ENCODE measurements around the gene DNLZ.

DNA sequence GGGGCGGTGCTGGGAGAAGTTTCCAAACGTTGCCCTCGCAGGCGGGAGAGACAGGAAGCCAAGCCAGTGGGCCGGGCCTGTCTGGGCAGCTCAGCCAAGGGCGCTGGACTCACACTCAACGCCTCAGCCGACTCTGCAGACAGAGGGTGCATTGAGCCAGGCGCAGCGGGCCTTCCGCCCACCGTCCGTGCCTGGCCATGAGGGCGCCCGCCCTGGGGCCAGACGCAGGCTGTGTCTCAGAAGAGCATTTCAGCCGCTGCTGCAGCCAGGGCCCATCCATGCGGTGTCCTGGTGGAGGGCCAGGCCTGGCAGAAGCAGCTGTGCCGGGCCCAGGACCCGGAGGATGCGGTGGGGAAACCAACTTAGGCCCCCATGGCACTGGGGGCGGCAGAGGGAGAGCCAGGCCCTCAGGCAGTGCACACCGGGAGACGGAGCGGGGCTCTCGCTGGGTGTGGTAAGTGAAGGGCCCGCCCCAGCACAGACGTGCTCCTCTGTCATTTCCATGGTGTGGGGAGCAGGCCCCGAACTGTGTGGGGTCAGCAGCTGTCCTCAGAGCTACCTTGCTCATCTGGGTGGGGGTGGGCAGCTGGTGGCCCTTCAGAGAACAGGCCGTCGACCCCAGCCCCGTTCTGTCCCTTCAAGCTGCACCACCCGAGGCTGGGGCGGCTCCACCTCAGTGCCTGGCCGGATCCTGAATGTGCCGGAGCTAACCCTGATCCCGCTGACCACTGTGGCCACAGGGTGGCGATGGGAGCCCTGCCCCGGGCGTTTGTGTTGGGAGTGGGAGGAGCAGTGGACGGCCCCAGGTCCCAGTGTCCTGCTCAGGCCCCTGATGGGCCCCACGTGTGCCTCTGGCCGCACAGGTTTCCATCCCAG, 18.0 kb downstream of the DNLZ start:
- TF ChIP-seq, protein P1, sequence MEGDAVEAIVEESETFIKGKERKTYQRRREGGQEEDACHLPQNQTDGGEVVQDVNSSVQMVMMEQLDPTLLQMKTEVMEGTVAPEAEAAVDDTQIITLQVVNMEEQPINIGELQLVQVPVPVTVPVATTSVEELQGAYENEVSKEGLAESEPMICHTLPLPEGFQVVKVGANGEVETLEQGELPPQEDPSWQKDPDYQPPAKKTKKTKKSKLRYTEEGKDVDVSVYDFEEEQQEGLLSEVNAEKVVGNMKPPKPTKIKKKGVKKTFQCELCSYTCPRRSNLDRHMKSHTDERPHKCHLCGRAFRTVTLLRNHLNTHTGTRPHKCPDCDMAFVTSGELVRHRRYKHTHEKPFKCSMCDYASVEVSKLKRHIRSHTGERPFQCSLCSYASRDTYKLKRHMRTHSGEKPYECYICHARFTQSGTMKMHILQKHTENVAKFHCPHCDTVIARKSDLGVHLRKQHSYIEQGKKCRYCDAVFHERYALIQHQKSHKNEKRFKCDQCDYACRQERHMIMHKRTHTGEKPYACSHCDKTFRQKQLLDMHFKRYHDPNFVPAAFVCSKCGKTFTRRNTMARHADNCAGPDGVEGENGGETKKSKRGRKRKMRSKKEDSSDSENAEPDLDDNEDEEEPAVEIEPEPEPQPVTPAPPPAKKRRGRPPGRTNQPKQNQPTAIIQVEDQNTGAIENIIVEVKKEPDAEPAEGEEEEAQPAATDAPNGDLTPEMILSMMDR (IDR thresholded peaks at IDR 0.05), result peak in 3 of 6 experiments; percentile 33 to 41 (median 36)
- TF ChIP-seq POLR2A (IDR thresholded peaks at IDR 0.05), result no peak
